ENCODE data around the gene PPFIA1. TPM values are rescaled to one million over a fixed set of nuclear protein-coding genes. Genes with fewer than 3 reads are reported as not detected.

The PPFIA1 gene
- total and polyA plus RNA-seq, 2 of the 13 experiments (the other 11 are each of a cell fraction or from before 2014, with no cell fraction given), result 29.9 to 45.2 TPM

GRCh38 chr11:70433038-70433437, 162.5 kb downstream of the PPFIA1 start:
- Histone ChIP-seq H3K9me3 (ENCODE audit: low read length) (no peaks in the 10 kb centered on the region), H3K9ac (ENCODE audit: insufficient read depth, low read depth, low read length) (no peak overlapping the region), H3K27ac (ENCODE audit: extremely low read length, insufficient read depth, low read length) (no peak overlapping the region), H3K4me2 (ENCODE audit: low read depth, low read length) (no peak overlapping the region), H3K27me3 (ENCODE audit: control insufficient read depth in 1 of 2, insufficient read depth in 2 of 2, low read length in 2 of 2) (no peaks in the 10 kb centered on the region; a peak in 1 of 5 replicates), H3K79me2 (ENCODE audit: insufficient read depth, low read length) (no peaks in the 10 kb centered on the region), H3K36me3 (replicated peaks in 1 of 2; ENCODE audit: control insufficient read depth in 1 of 2, insufficient read depth in 2 of 2, low read length in 2 of 2) (peaks cover 62 to 90% of the 10 kb centered on the region in 2 experiments; a peak in 4 of 5 replicates), H3K4me1 (ENCODE audit: insufficient read depth, low read length) (no peaks in the 10 kb centered on the region), H2AFZ (ENCODE audit: low read length) (no peak overlapping the region), H3K4me3 (replicated peaks in 1 of 3; ENCODE audit: insufficient read depth in 1 of 3, low read depth in 2 of 3, low read length in 3 of 3) (no peak overlapping the region), H4K20me1 (ENCODE audit: insufficient read depth, low read length) (peaks cover 4% of the 10 kb centered on the region; the same call in 1 of the 2 replicates)
- ChIA-PET CTCF (ENCODE audit: low intra/inter-chr PET ratio, low total read pairs) (no interaction called here), POLR2A (no interaction called here)
- intact Hi-C loops (cut with micrococcal nuclease; ENCODE audit: unreplicated experiment) (no loop called here), in situ Hi-C loops (cut with HindIII; ENCODE audit: extremely low pct_ligation_motif_present, low pct_unique_long_range_greater_than_20kb) (no loop called here)
- TF ChIP-seq RBFOX2 (IDR thresholded peaks at IDR 0.05; ENCODE audit: low read depth, low read length), result 0 out of 2 replicates have a peak, but pooled peaks have one; percentile 23
- peak; percentile 44 for TF ChIP-seq AGO2 (optimal IDR thresholded peaks at IDR 0.05; ENCODE audit: low read depth, low read length)
- TF ChIP-seq NFE2L2 (IDR thresholded peaks at IDR 0.05; ENCODE audit: low read length), result no peak
- no TSS peak for BruUV-seq (replicated peaks)
- DNase-seq (ENCODE audit: low spot score) (no peak), ATAC-seq (no peak), FAIRE-seq (no peak)
- no CpG with 5 or more reads among the region's 20 CpGs for WGBS (ENCODE audit: low lambda C conversion rate)

DNA sequence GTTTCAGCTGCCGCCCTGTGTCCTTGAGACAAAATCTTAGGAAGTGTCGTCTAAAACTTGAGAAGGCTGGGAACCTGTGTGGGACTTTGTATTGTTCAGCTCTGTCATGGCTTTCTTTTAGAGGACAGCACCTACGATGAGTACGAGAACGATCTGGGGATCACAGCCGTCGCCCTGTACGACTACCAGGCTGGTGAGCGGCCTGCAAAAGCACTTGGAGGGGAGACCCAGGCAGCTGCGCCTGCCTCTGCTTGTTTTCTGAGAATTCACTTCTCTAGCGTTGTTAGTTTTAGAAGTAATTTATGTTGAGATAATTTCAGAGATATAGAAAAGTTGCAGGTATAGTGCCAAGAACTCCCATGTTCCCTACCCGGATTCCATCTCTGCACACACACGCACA, 163.0 kb downstream of the PPFIA1 start:
- FAIRE-seq, result no peak
- ChIA-PET CTCF (ENCODE audit: low intra/inter-chr PET ratio, low total read pairs) (no interaction called here), POLR2A (no interaction called here)

More for the DNA sequence above, 163.0 kb downstream of the PPFIA1 start:
- no peaks in the 10 kb centered on the region for H3K4me1 ChIP-seq (ENCODE audit: insufficient read depth, low read length)
- TF ChIP-seq NR2F2 (IDR thresholded peaks at IDR 0.05; ENCODE audit: borderline replicate concordance, low read depth) (no peak), ZNF746 (CRISPR knock-in tag; IDR thresholded peaks at IDR 0.05) (no peak), TBX3 (IDR thresholded peaks at IDR 0.05; ENCODE audit: borderline replicate concordance) (no peak), TP53 (CRISPR knock-in tag; conservative IDR thresholded peaks at IDR 0.05) (no peak)
- H4K20me1 ChIP-seq (ENCODE audit: insufficient read depth, low read length), result peaks cover 4% of the 10 kb centered on the region; the same call in 1 of the 2 replicates
- no peaks in the 10 kb centered on the region for H3K9me3 ChIP-seq (ENCODE audit: low read length)
- ATAC-seq, result no peak
- no peak overlapping the region for H2AFZ ChIP-seq (ENCODE audit: low read length)
- in situ Hi-C loops (cut with HindIII; ENCODE audit: extremely low pct_ligation_motif_present, low pct_unique_long_range_greater_than_20kb), result no loop called here
- H3K27me3 ChIP-seq (ENCODE audit: control insufficient read depth in 1 of 2, insufficient read depth in 2 of 2, low read length in 2 of 2), result no peaks in the 10 kb centered on the region; a peak in 1 of 5 replicates
- intact Hi-C loops (cut with micrococcal nuclease; ENCODE audit: unreplicated experiment), result no loop called here
- no peak overlapping the region for H3K4me2 ChIP-seq (ENCODE audit: low read depth, low read length)
- no peak overlapping the region for H3K9ac ChIP-seq (ENCODE audit: insufficient read depth, low read depth, low read length)
- no peaks in the 10 kb centered on the region for H3K79me2 ChIP-seq (ENCODE audit: insufficient read depth, low read length)
- WGBS (ENCODE audit: low lambda C conversion rate), result 89% methylated on average over 13 of the region's 13 CpGs
- H3K36me3 ChIP-seq (replicated peaks in 1 of 2; ENCODE audit: control insufficient read depth in 1 of 2, insufficient read depth in 2 of 2, low read length in 2 of 2), result peaks cover 62 to 89% of the 10 kb centered on the region in 2 experiments; a peak in 4 of 5 replicates
- H3K27ac ChIP-seq (ENCODE audit: extremely low read length, insufficient read depth, low read length), result no peak overlapping the region
- BruUV-seq (replicated peaks), result no TSS peak
- DNase-seq (ENCODE audit: low spot score), result no peak
- no peak overlapping the region for H3K4me3 ChIP-seq (replicated peaks in 1 of 3; ENCODE audit: insufficient read depth in 1 of 3, low read depth in 2 of 3, low read length in 3 of 3)

MicroRNA genes within 50 kb of the gene (microRNA counts, 767-probe panel; counts per million panel counts)
- microRNA hsa-miR-548k, result not detected

Small RNA genes lying within 50 kb of the gene (microRNA-seq; reads per million reads assigned to microRNA genes)
- gene MIR548K, result 16.9 reads per million, percentile 54 among the genes with 10 or more reads in this experiment

Small RNA genes lying within 50 kb of the gene (small RNA-seq; reads per million reads assigned to genes)
- 0.10 to 36.7 (median 15.6) reads per million in 3 experiments for gene MIR548K (ENCODE audit: insufficient read depth in 2 of 3, insufficient read length in 3 of 3, low read depth in 2 of 3, low replicate concordance in 1 of 3)

Other genes starting within 250 kb of the PPFIA1 start
- not detected in 2 replicates for gene ANO1, start 192.4 kb upstream of the PPFIA1 start, total RNA-seq (2016; rRNA removed; fragmentation: Illumina TruSeq; extraction: Trizol)
- not detected in 2 replicates for gene ANO1, start 192.4 kb upstream of the PPFIA1 start, polyA plus RNA-seq (2011; rRNA removed)
- gene FADD, start 67.4 kb upstream of the PPFIA1 start, total RNA-seq (2016; rRNA removed; fragmentation: Illumina TruSeq; extraction: Trizol), result 21.4 and 22.2 TPM in 2 replicates
- gene FADD, start 67.4 kb upstream of the PPFIA1 start, polyA plus RNA-seq (2011; rRNA removed), result 14.2 and 14.9 TPM in 2 replicates
- gene CTTN, start 127.8 kb downstream of the PPFIA1 start, total RNA-seq (2016; rRNA removed; fragmentation: Illumina TruSeq; extraction: Trizol), result 83.4 and 114 TPM in 2 replicates
- gene CTTN, start 127.8 kb downstream of the PPFIA1 start, polyA plus RNA-seq (2011; rRNA removed), result 84.4 and 113 TPM in 2 replicates

Data from HepG2 (cell line).